Gastrocnemius medialis (tissue), 4 donors: ENCODE data around the gene TAF11L4.
"Not testable (repeated sequence)": the region's sequence is repeated elsewhere in the genome, so short reads cannot be mapped to it uniquely, and the experiment has no call there.

Experiments used
- POLR2A ChIP-seq, 2 donors: fragments of 450-650 bp; IDR thresholded peaks; one replicate each; pipeline ENCODE4 v1.6.1; 2017; ENCODE audit warnings: antibody characterized with exemption in 2 of 2, mild to moderate bottlenecking in 2 of 2, moderate library complexity in 2 of 2
- TF ChIP-seq, protein P1 (sequence below), 5 experiments: fragments of 450-650 bp in 3 of 5; fragments of 200-600 bp in 2 of 5; sonication (generic) in 2 of 5; IDR thresholded peaks in 4 of 5; conservative IDR thresholded peaks in 1 of 5; 1 replicate in 4 of 5; 2 replicates in 1 of 5; pipeline ENCODE4 v1.5.1; 2016 to 2019; ENCODE audit warnings: antibody characterized with exemption in 5 of 5, mild to moderate bottlenecking in 3 of 5, moderate library complexity in 3 of 5

GRCh38 chr5:17519508-17519907 is 2.1 kb upstream of the TAF11L4 start:
- not testable (repeated sequence) for TF ChIP-seq POLR2A (IDR thresholded peaks at IDR 0.05)
- TF ChIP-seq, protein P1, sequence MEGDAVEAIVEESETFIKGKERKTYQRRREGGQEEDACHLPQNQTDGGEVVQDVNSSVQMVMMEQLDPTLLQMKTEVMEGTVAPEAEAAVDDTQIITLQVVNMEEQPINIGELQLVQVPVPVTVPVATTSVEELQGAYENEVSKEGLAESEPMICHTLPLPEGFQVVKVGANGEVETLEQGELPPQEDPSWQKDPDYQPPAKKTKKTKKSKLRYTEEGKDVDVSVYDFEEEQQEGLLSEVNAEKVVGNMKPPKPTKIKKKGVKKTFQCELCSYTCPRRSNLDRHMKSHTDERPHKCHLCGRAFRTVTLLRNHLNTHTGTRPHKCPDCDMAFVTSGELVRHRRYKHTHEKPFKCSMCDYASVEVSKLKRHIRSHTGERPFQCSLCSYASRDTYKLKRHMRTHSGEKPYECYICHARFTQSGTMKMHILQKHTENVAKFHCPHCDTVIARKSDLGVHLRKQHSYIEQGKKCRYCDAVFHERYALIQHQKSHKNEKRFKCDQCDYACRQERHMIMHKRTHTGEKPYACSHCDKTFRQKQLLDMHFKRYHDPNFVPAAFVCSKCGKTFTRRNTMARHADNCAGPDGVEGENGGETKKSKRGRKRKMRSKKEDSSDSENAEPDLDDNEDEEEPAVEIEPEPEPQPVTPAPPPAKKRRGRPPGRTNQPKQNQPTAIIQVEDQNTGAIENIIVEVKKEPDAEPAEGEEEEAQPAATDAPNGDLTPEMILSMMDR (IDR thresholded peaks at IDR 0.05 in 4 of 5, conservative IDR thresholded peaks at IDR 0.05 in 1 of 5), result not testable (repeated sequence)
